ENCODE data around the gene TBL3. TPM values are rescaled to one million over a fixed set of nuclear protein-coding genes. Genes with fewer than 3 reads are reported as not detected.

Gene TBL3
- total RNA-seq, 1 experiment from 2014 or later: 68.9 TPM

GRCh38 chr16:1972490-1972877 is 631 bp downstream of the TBL3 start (continued):
- no peak for TF ChIP-seq REST (IDR thresholded peaks at IDR 0.05; ENCODE audit: low read depth)

- no TSS peak for BruUV-seq (replicated peaks)
- intact Hi-C loops (cut with micrococcal nuclease): no loop called here
- Histone ChIP-seq H3K9ac (ENCODE audit: low read length) (peak overlapping the region; percentile 98), H3K4me1 (ENCODE audit: control insufficient read depth in 1 of 2, insufficient read depth in 2 of 2, low read length in 2 of 2) (peaks cover 11 to 29% of the 10 kb centered on the region in 2 experiments), H2AFZ (ENCODE audit: low read depth, low read length, poor library complexity, severe bottlenecking) (no peak overlapping the region), H3K9me3 (ENCODE audit: control insufficient read depth in 1 of 2, insufficient read depth in 1 of 2, low read depth in 1 of 2, low read length in 2 of 2) (no peaks in the 10 kb centered on the region), H3K36me3 (ENCODE audit: control insufficient read depth in 1 of 2, insufficient read depth in 2 of 2, low read length in 2 of 2) (peaks cover 0 to 41% of the 10 kb centered on the region in 2 experiments; a peak in 2 of 4 replicates), H3K27ac (ENCODE audit: low read depth, low read length) (no peak overlapping the region), H3K9me2 (ENCODE audit: insufficient read depth) (no peaks in the 10 kb centered on the region), H3K4me2 (ENCODE audit: low read length) (peak overlapping the region; percentile 98), H3K79me2 (ENCODE audit: insufficient read depth, low read length) (peaks cover 37% of the 10 kb centered on the region), H3K27me3 (ENCODE audit: insufficient read depth, low read length) (no peaks in the 10 kb centered on the region), H3K4me3 (replicated peaks in 1 of 2; ENCODE audit: low read depth in 1 of 2, low read length in 2 of 2) (peak overlapping the region in 1 of 2 experiments; percentile 96; a peak in 3 of 4 replicates), H4K20me1 (ENCODE audit: insufficient read depth) (no peaks in the 10 kb centered on the region)
- no peak for DNase-seq (ENCODE audit: low read depth, low spot score)
- ChIA-PET CTCF (no interaction called here), RAD21 (ENCODE audit: low non-redundant PET in 1 of 2, low total read pairs in 2 of 2, uncharacterized antibody in 2 of 2, unreplicated experiment in 2 of 2) (no interaction called here), POLR2A (interaction anchor here (1.4 kb wide), 1 partner anchor 9 kb away, joined by 5 read pairs; the partner anchor contains the start of gene RPS2)
- TF ChIP-seq FOSL1 (IDR thresholded peaks at IDR 0.05; ENCODE audit: low read depth): no peak
- TF ChIP-seq MAX (IDR thresholded peaks at IDR 0.05): no peak
- no peak for ATAC-seq
Measured at GRCh38 chr16:1973461-1974156, 1.8 kb downstream of the TBL3 start.

Measured in HCT116 (cell line).